HEK293 (cell line): ENCODE measurements around the gene PAPLN.

Source experiments
- CTCF ChIA-PET: fragments of 350-600 bp; formaldehyde crosslinking; extraction: SDS; loops from one replicate; lab custom pipeline; 2021; ENCODE audit warnings: antibody characterized with exemption; lab: Yijun Ruan, JAX
- POLR2A ChIA-PET: fragments of 300-600 bp; formaldehyde crosslinking; extraction: SDS; loops from one replicate; lab custom pipeline; 2020; ENCODE audit warnings: antibody characterized with exemption, inconsistent platforms; lab: Yijun Ruan, JAX
- H3K27ac ChIP-seq: fragments of 200-500 bp; sonication (Bioruptor generic); 2 replicates; pipeline ENCODE4 v1.5.1; 2014; ENCODE audit warnings: low read depth, low read length, control low read depth, inconsistent platforms; ENCODE audit errors: extremely low read depth
- H3K36me3 ChIP-seq, 2 experiments: fragments of 200-500 bp in 1 of 2; sonication (Bioruptor generic) in 1 of 2; 1 replicate in 1 of 2; 2 replicates in 1 of 2; pipeline ENCODE4 v1.5.1; 2014 to 2017; ENCODE audit warnings: inconsistent platforms in 2 of 2, low read length in 2 of 2; ENCODE audit not compliant: control insufficient read depth in 2 of 2, insufficient read depth in 1 of 2
- H3K4me1 ChIP-seq: fragments of 200-500 bp; sonication (Bioruptor generic); 2 replicates; pipeline ENCODE4 v1.5.1; 2014; ENCODE audit warnings: mild to moderate bottlenecking, low read length, inconsistent platforms; ENCODE audit not compliant: control insufficient read depth, insufficient read depth
- H3K4me3 ChIP-seq: 2 replicates; pipeline ENCODE4 v1.5.1; 2011; ENCODE audit warnings: low read depth, mild to moderate bottlenecking, control low read depth, low read length, moderate library complexity
- H3K9me3 ChIP-seq: fragments of 200-500 bp; sonication (Bioruptor generic); 2 replicates; pipeline ENCODE4 v1.5.1; 2014; ENCODE audit warnings: low read depth, low read length, inconsistent platforms; ENCODE audit not compliant: control insufficient read depth, insufficient read depth
- HOXA7 ChIP-seq: sonication (generic); formaldehyde crosslinking; IDR thresholded peaks from 2 replicates; pipeline ENCODE4 v1.8.1; 2022; ENCODE audit warnings: missing genetic modification reagents, borderline replicate concordance
- HOXC10 ChIP-seq: sonication (generic); formaldehyde crosslinking; IDR thresholded peaks from 2 replicates; pipeline ENCODE4 v1.8.1; 2023; ENCODE audit warnings: mild to moderate bottlenecking, missing genetic modification reagents
- KLF8 ChIP-seq: fragments of 450-650 bp; formaldehyde crosslinking; IDR thresholded peaks from 2 replicates; pipeline ENCODE4 v1.5.1; 2016; ENCODE audit warnings: missing biosample characterization, missing genetic modification characterization
- KLF9 ChIP-seq: fragments of 450-650 bp; formaldehyde crosslinking; IDR thresholded peaks from 2 replicates; pipeline ENCODE4 v1.5.1; 2016; ENCODE audit warnings: missing biosample characterization, missing genetic modification characterization, low read depth
- MEIS1 ChIP-seq: sonication (generic); formaldehyde crosslinking; IDR thresholded peaks from 2 replicates; pipeline ENCODE4 v1.8.1; 2022; ENCODE audit warnings: missing genetic modification reagents, mild to moderate bottlenecking, borderline replicate concordance
- SP3 ChIP-seq: fragments of 450-650 bp; formaldehyde crosslinking; IDR thresholded peaks from 2 replicates; pipeline ENCODE4 v1.5.1; 2016; ENCODE audit warnings: missing biosample characterization, missing genetic modification characterization
- ZBTB21 ChIP-seq: fragments of 450-650 bp; formaldehyde crosslinking; IDR thresholded peaks from 2 replicates; pipeline ENCODE4 v1.5.1; 2017; ENCODE audit warnings: missing biosample characterization, missing genetic modification characterization
- ZBTB44 ChIP-seq: fragments of 450-650 bp; IDR thresholded peaks from 2 replicates; pipeline ENCODE4 v1.5.1; 2018; ENCODE audit warnings: missing biosample characterization, mild to moderate bottlenecking, missing genetic modification characterization
- ZBTB48 ChIP-seq: fragments of 450-650 bp; formaldehyde crosslinking; IDR thresholded peaks from 2 replicates; pipeline ENCODE4 v1.5.1; 2016; ENCODE audit warnings: missing biosample characterization, missing genetic modification characterization
- ZNF239 ChIP-seq: fragments of 450-650 bp; formaldehyde crosslinking; IDR thresholded peaks from 2 replicates; pipeline ENCODE4 v1.5.1; 2016; ENCODE audit warnings: missing biosample characterization, missing genetic modification characterization
- ZNF266 ChIP-seq: fragments of 450-650 bp; formaldehyde crosslinking; IDR thresholded peaks from 2 replicates; pipeline ENCODE4 v1.5.1; 2016; ENCODE audit warnings: missing biosample characterization, missing genetic modification characterization, low read depth
- ZNF274 ChIP-seq, 2 experiments: fragments of 200-500 bp in 1 of 2; fragments of 450-650 bp in 1 of 2; sonication (Bioruptor generic) in 1 of 2; formaldehyde crosslinking in 1 of 2; IDR thresholded peaks; 2 replicates each; pipeline versions ENCODE4 v1.5.1 to v1.6.1; 2014 to 2016; ENCODE audit warnings: borderline replicate concordance in 1 of 2, inconsistent platforms in 1 of 2, low read length in 1 of 2, missing biosample characterization in 1 of 2, missing genetic modification characterization in 1 of 2
- ZNF350 ChIP-seq: fragments of 450-650 bp; formaldehyde crosslinking; IDR thresholded peaks from 2 replicates; pipeline ENCODE4 v1.5.0; 2017; ENCODE audit warnings: missing biosample characterization, mild to moderate bottlenecking, missing genetic modification characterization
- ZNF404 ChIP-seq: fragments of 450-650 bp; formaldehyde crosslinking; IDR thresholded peaks from 2 replicates; pipeline ENCODE4 v1.5.1; 2017; ENCODE audit warnings: missing biosample characterization, missing genetic modification characterization
- ZNF48 ChIP-seq: fragments of 450-650 bp; formaldehyde crosslinking; IDR thresholded peaks from 2 replicates; pipeline ENCODE4 v1.5.1; 2016; ENCODE audit warnings: missing biosample characterization, missing genetic modification characterization
- ZNF501 ChIP-seq: fragments of 450-650 bp; formaldehyde crosslinking; IDR thresholded peaks from 2 replicates; pipeline ENCODE4 v1.5.1; 2016; ENCODE audit warnings: missing biosample characterization, missing genetic modification characterization
- ZNF548 ChIP-seq: fragments of 450-650 bp; formaldehyde crosslinking; IDR thresholded peaks from 2 replicates; pipeline ENCODE4 v1.5.1; 2016; ENCODE audit warnings: missing biosample characterization, missing genetic modification characterization
- ZNF571 ChIP-seq: fragments of 450-650 bp; formaldehyde crosslinking; IDR thresholded peaks from 2 replicates; pipeline ENCODE4 v1.5.0; 2017; ENCODE audit warnings: missing biosample characterization, missing genetic modification characterization
- ZNF658 ChIP-seq: fragments of 450-650 bp; formaldehyde crosslinking; IDR thresholded peaks from 2 replicates; pipeline ENCODE4; 2016; ENCODE audit warnings: missing biosample characterization, missing genetic modification characterization
- ZNF670 ChIP-seq: fragments of 450-650 bp; formaldehyde crosslinking; IDR thresholded peaks from 2 replicates; pipeline ENCODE4 v1.5.1; 2016; ENCODE audit warnings: missing biosample characterization, missing genetic modification characterization, low read depth
- ZNF768 ChIP-seq: fragments of 450-650 bp; formaldehyde crosslinking; IDR thresholded peaks from 2 replicates; pipeline ENCODE4 v1.5.1; 2018; ENCODE audit warnings: missing biosample characterization, mild to moderate bottlenecking, missing genetic modification characterization
- ZSCAN18 ChIP-seq: fragments of 450-650 bp; formaldehyde crosslinking; IDR thresholded peaks from 2 replicates; pipeline ENCODE4 v1.5.1; 2016; ENCODE audit warnings: missing biosample characterization, missing genetic modification characterization

PAPLN gene

GRCh38 chr14:73242357-73242901 is 5.1 kb downstream of the PAPLN start:
- Histone ChIP-seq H3K36me3 (no peaks in the 10 kb centered on the region), H3K4me3 (no peak overlapping the region), H3K9me3 (no peaks in the 10 kb centered on the region), H3K27ac (no peak overlapping the region), H3K4me1 (peaks cover 5% of the 10 kb centered on the region; the same call in 1 of the 2 replicates)
- POLR2A ChIA-PET = no interaction called here
- TF ChIP-seq ZNF768 (tag by site-specific recombination) (no peak), ZNF658 (tag by site-specific recombination) (no peak)
- CTCF ChIA-PET = interaction anchor here (0.6 to 0.9 kb wide), 2 partner anchors 230 to 240 kb away, joined by 3 to 5 read pairs; no protein-coding TSS in a partner anchor

DNA sequence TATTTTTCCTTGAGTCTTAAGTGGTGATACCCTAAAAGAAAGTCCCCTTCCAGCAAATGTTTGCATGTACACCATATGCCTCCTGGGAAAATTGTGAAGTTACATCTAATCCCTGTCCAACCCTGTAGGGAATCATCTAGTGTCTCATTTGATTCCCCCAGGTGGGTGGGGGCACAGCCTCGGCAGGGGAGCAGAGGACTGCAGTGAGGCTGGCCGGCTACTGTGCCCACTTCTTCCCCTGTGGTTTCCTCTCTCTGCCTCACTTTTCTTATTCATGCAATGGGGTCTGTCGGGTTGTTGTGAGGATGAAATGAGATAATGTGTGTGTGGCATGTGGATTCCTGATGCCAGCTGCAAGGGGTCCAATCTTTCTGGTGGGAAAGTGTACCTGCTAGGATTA is 6.0 kb downstream of the PAPLN start:
- no peak overlapping the region for H3K4me3 ChIP-seq
- POLR2A ChIA-PET = no interaction called here
- CTCF ChIA-PET = interaction anchor here (0.6 to 0.9 kb wide), 2 partner anchors 229 to 239 kb away, joined by 3 to 5 read pairs; no protein-coding TSS in a partner anchor

DNA sequence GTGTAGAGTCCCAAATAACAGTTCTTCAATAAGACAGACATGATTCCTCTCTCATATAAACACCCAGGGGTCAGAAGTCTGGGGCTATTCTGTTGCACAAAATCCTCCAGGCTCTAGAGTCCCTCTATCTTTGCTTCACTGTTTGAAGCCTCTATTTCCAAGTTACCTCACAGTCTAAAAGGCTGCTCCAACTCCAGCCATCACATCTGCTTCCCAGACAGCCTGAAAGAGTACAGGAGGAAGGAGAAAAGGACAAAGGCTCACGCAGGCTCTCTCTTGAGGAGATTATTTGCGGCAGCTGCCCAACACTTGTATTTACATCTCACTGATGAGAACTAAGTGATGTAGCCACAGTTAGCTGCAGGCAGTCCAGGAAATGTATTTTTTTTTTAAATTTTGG is 6.4 kb downstream of the PAPLN start:
- no peaks in the 10 kb centered on the region for H3K36me3 ChIP-seq
- H3K4me3 ChIP-seq = no peak overlapping the region
- H3K27ac ChIP-seq = no peak overlapping the region
- ChIA-PET POLR2A (no interaction called here), CTCF (interaction anchor here (0.9 kb wide), 1 partner anchor 229 kb away, joined by 5 read pairs; no protein-coding TSS in a partner anchor)
- TF ChIP-seq ZNF548 (tag by site-specific recombination) = no peak
- no peak for TF ChIP-seq ZSCAN18 (tag by site-specific recombination)
- TF ChIP-seq ZNF501 (tag by site-specific recombination) = no peak
- no peak for TF ChIP-seq ZNF571 (tag by site-specific recombination)
- TF ChIP-seq KLF9 (tag by site-specific recombination) = no peak
- no peak for TF ChIP-seq HOXC10
- no peak for TF ChIP-seq ZNF768 (tag by site-specific recombination)
- TF ChIP-seq ZNF670 (tag by site-specific recombination) = no peak
- TF ChIP-seq MEIS1 = no peak
- TF ChIP-seq ZNF274 (IDR thresholded peaks at IDR 0.05; ENCODE audit: low read length) = no peak
- no peak for TF ChIP-seq ZNF274 (tag by site-specific recombination; IDR thresholded peaks at IDR 0.05; ENCODE audit: borderline replicate concordance)
- no peak for TF ChIP-seq SP3
- no peak for TF ChIP-seq KLF8
- no peak for TF ChIP-seq ZNF239
- TF ChIP-seq ZBTB21 (tag by site-specific recombination) = no peak
- no peak for TF ChIP-seq ZBTB44
- no peak for TF ChIP-seq ZNF350 (tag by site-specific recombination)
- TF ChIP-seq ZNF48 (tag by site-specific recombination) = no peak
- no peak for TF ChIP-seq ZNF266 (tag by site-specific recombination)
- no peak for TF ChIP-seq ZNF404 (tag by site-specific recombination)
- peaks cover 4% of the 10 kb centered on the region; the same call in 1 of the 2 replicates for H3K4me1 ChIP-seq
- no peaks in the 10 kb centered on the region for H3K9me3 ChIP-seq

More for the DNA sequence above, 6.0 kb downstream of the PAPLN start:
- Histone ChIP-seq H3K27ac (no peak overlapping the region), H3K4me1 (peaks cover 5% of the 10 kb centered on the region; the same call in 1 of the 2 replicates), H3K36me3 (no peaks in the 10 kb centered on the region), H3K9me3 (no peaks in the 10 kb centered on the region)
- TF ChIP-seq ZBTB48 (tag by site-specific recombination) (no peak), HOXA7 (no peak)
